ENCODE results near the gene NBL1. TPM values are rescaled to one million over a fixed set of nuclear protein-coding genes. Genes with fewer than 3 reads are reported as not detected.

Gene NBL1
- total RNA-seq, 1 experiment from 2014 or later = 36.9 TPM

- no peak for DNase-seq
- CTCF ChIA-PET = no interaction called here
- Histone ChIP-seq H2AFZ (no peak overlapping the region), H3K27me3 (ENCODE audit: insufficient read depth, low read depth) (no peaks in the 10 kb centered on the region), H3K79me2 (ENCODE audit: low read depth) (no peaks in the 10 kb centered on the region), H3K36me3 (ENCODE audit: low read depth) (no peaks in the 10 kb centered on the region), H3K4me3 (no peak overlapping the region), H3F3A (ENCODE audit: insufficient read depth, low read depth) (no peaks in the 10 kb centered on the region), H3K9me2 (ENCODE audit: insufficient read depth) (no peaks in the 10 kb centered on the region), H3K9me3 (ENCODE audit: insufficient read depth, low read depth) (no peaks in the 10 kb centered on the region), H3K27ac (no peak overlapping the region), H3K4me1 (replicated peaks; ENCODE audit: insufficient read depth) (no peaks in the 10 kb centered on the region), H4K20me1 (ENCODE audit: insufficient read depth) (no peaks in the 10 kb centered on the region), H3K4me2 (no peak overlapping the region)
- POLR2A ChIA-PET (ENCODE audit: unreplicated experiment) = no interaction called here
- TF ChIP-seq CTCF (conservative IDR thresholded peaks at IDR 0.05) (no peak), EZH2 (IDR thresholded peaks at IDR 0.05; ENCODE audit: low read depth) (no peak)
- intact Hi-C loops (cut with micrococcal nuclease; ENCODE audit: unreplicated experiment) = no loop called here
- BruUV-seq (replicated peaks) = no TSS peak
Measured at GRCh38 chr1:19694298-19694697, 50.2 kb downstream of the NBL1 start.

- POLR2A ChIA-PET (ENCODE audit: unreplicated experiment) = no interaction called here
- no peak for DNase-seq
Measured at GRCh38 chr1:19695772-19696171, 51.7 kb downstream of the NBL1 start.

GRCh38 chr1:19696820-19697219 lies 52.7 kb downstream of the NBL1 start:
- Histone ChIP-seq H3F3A (ENCODE audit: insufficient read depth, low read depth) (no peaks in the 10 kb centered on the region), H3K79me2 (ENCODE audit: low read depth) (no peaks in the 10 kb centered on the region), H3K4me3 (no peak overlapping the region), H3K9me2 (ENCODE audit: insufficient read depth) (no peaks in the 10 kb centered on the region), H3K9me3 (ENCODE audit: insufficient read depth, low read depth) (no peaks in the 10 kb centered on the region), H2AFZ (no peak overlapping the region), H3K36me3 (ENCODE audit: low read depth) (no peaks in the 10 kb centered on the region), H3K4me2 (no peak overlapping the region), H3K27me3 (ENCODE audit: insufficient read depth, low read depth) (no peaks in the 10 kb centered on the region), H3K4me1 (replicated peaks; ENCODE audit: insufficient read depth) (no peaks in the 10 kb centered on the region), H4K20me1 (ENCODE audit: insufficient read depth) (no peaks in the 10 kb centered on the region), H3K27ac (no peak overlapping the region)
- no peak for DNase-seq
- CTCF ChIA-PET = interaction anchor here (0.6 kb wide), 1 partner anchor 315 kb away, joined by 5 read pairs; no protein-coding TSS in a partner anchor
- no peak for TF ChIP-seq CTCF (conservative IDR thresholded peaks at IDR 0.05)
- no peak for TF ChIP-seq EZH2 (IDR thresholded peaks at IDR 0.05; ENCODE audit: low read depth)
- POLR2A ChIA-PET (ENCODE audit: unreplicated experiment) = no interaction called here
- no TSS peak for BruUV-seq (replicated peaks)
- intact Hi-C loops (cut with micrococcal nuclease; ENCODE audit: unreplicated experiment) = no loop called here

More at GRCh38 chr1:19695772-19696171, 51.7 kb downstream of the NBL1 start:
- Histone ChIP-seq H3K27me3 (ENCODE audit: insufficient read depth, low read depth) (no peaks in the 10 kb centered on the region), H4K20me1 (ENCODE audit: insufficient read depth) (no peaks in the 10 kb centered on the region), H3K27ac (no peak overlapping the region), H3K4me2 (no peak overlapping the region), H3K9me3 (ENCODE audit: insufficient read depth, low read depth) (no peaks in the 10 kb centered on the region), H3K36me3 (ENCODE audit: low read depth) (no peaks in the 10 kb centered on the region), H3K9me2 (ENCODE audit: insufficient read depth) (no peaks in the 10 kb centered on the region), H3K4me1 (replicated peaks; ENCODE audit: insufficient read depth) (no peaks in the 10 kb centered on the region), H3K79me2 (ENCODE audit: low read depth) (no peaks in the 10 kb centered on the region), H3F3A (ENCODE audit: insufficient read depth, low read depth) (no peaks in the 10 kb centered on the region), H3K4me3 (no peak overlapping the region), H2AFZ (no peak overlapping the region)
- TF ChIP-seq EZH2 (IDR thresholded peaks at IDR 0.05; ENCODE audit: low read depth) (no peak), CTCF (conservative IDR thresholded peaks at IDR 0.05) (no peak)
- intact Hi-C loops (cut with micrococcal nuclease; ENCODE audit: unreplicated experiment) = no loop called here
- CTCF ChIA-PET = no interaction called here
- no TSS peak for BruUV-seq (replicated peaks)

All from PC-9 (cell line).